HUES48 (cell line): ENCODE results near the gene PAPPA.

ENCODE experiments used
- H3K27ac ChIP-seq: one replicate; pipeline ENCODE4 v1.7.0; 2013; ENCODE audit warnings: low read depth, low read length, inconsistent platforms
- H3K27me3 ChIP-seq: 2 replicates; pipeline ENCODE4 v1.6.1; 2013; ENCODE audit warnings: mild to moderate bottlenecking, low read length; ENCODE audit not compliant: control insufficient read depth, insufficient read depth
- H3K36me3 ChIP-seq: 2 replicates; pipeline ENCODE4 v1.6.1; 2013; ENCODE audit warnings: low read length; ENCODE audit not compliant: control insufficient read depth, insufficient read depth
- H3K4me1 ChIP-seq: 2 replicates; pipeline ENCODE4 v1.6.1; 2013; ENCODE audit warnings: mild to moderate bottlenecking, low read length; ENCODE audit not compliant: control insufficient read depth, insufficient read depth
- H3K4me3 ChIP-seq: 2 replicates; pipeline ENCODE4 v1.5.1; 2013; ENCODE audit warnings: mild to moderate bottlenecking, low read depth, low read length
- H3K9ac ChIP-seq: 2 replicates; pipeline ENCODE4 v1.6.1; 2013; ENCODE audit warnings: mild to moderate bottlenecking, low read depth, low read length, moderate library complexity
- H3K9me3 ChIP-seq: 2 replicates; pipeline ENCODE4 v1.6.1; 2013; ENCODE audit warnings: low read length; ENCODE audit not compliant: control insufficient read depth, insufficient read depth

Gene PAPPA

DNA sequence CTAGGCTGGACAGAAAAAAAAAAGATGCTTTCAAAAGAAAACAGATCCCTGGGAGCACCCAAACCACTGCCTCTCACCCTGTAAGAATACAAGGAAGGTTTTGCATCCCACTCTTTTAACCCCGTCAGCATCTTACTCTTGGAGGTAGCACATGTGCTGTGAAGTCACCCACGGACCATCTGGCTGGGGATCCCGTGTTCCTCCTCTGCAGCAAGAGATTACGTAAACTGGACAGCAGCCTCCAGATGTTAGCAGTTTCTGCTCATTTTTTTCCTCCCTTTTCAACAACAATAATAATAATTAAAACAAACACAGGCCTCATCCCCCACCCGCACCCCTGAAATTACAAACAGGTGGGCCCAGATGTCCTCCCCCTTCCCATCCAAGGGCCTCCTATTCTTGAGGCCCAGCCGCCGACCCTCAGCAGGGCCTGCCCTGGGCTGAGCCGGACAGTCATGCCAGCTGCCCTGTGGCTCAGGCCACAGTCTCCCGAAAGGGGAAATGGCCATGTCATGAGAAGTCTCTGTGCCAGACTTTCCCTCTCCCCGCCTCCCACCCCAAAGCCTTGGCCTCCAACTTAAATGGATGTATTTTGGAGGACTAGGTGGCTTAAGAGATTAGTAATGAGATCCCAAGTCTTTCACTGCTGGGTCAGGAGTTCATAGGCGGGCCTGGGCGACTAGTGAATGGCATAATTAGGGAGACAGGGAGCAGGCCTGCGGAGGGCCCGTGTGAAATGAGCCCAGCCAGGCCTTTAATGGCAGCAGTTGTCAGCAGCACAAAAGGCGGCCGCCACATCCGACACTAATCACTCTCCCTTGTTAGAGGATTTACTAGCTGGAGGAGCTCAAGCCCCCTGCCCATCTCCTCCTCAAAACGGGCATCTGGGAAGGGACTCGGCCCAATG lies 165.1 kb downstream of the PAPPA start:
- Histone ChIP-seq H3K4me1 (peaks cover 13% of the 10 kb centered on the region), H3K36me3 (no peaks in the 10 kb centered on the region), H3K9ac (no peak overlapping the region), H3K9me3 (no peaks in the 10 kb centered on the region), H3K27ac (no peak overlapping the region), H3K4me3 (no peak overlapping the region), H3K27me3 (peaks cover 3% of the 10 kb centered on the region)

GRCh38 chr9:116319480-116319879 lies 165.9 kb downstream of the PAPPA start:
- Histone ChIP-seq H3K4me3 (no peak overlapping the region), H3K27me3 (peaks cover 6% of the 10 kb centered on the region), H3K9ac (no peak overlapping the region), H3K36me3 (no peaks in the 10 kb centered on the region), H3K27ac (no peak overlapping the region), H3K9me3 (no peaks in the 10 kb centered on the region), H3K4me1 (peaks cover 13% of the 10 kb centered on the region)

- H3K27ac ChIP-seq: no peak overlapping the region
- no peak overlapping the region for H3K9ac ChIP-seq
- peaks cover 13% of the 10 kb centered on the region for H3K4me1 ChIP-seq
- H3K27me3 ChIP-seq: peaks cover 12% of the 10 kb centered on the region
- no peak overlapping the region for H3K4me3 ChIP-seq
- no peaks in the 10 kb centered on the region for H3K9me3 ChIP-seq
- no peaks in the 10 kb centered on the region for H3K36me3 ChIP-seq
These were observed 166.7 kb downstream of the PAPPA start for GRCh38 chr9:116320290-116320689.

DNA sequence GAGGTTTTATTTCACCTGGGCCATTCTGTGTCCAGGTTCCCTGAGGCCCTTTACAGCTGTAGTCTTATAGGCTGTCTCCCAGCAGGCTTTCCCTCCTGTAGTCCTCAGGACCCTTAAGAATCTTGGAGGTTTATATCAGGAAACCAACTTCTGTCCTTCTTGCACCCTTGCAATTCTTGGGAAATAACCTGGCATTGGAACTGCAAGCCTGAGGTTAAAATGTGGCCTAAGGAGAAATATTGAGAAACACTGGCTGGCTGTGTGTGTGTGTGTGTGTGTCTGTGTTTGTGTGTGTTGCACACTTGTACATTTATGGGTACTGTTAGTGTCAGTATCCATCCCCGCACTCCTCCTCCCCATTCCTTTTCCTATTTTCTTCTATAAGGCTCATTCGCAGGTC lies 168.9 kb downstream of the PAPPA start:
- Histone ChIP-seq H3K36me3 (no peaks in the 10 kb centered on the region), H3K9me3 (no peaks in the 10 kb centered on the region), H3K4me3 (no peak overlapping the region), H3K4me1 (peaks cover 13% of the 10 kb centered on the region), H3K27ac (no peak overlapping the region), H3K27me3 (peaks cover 16% of the 10 kb centered on the region), H3K9ac (no peak overlapping the region)

DNA sequence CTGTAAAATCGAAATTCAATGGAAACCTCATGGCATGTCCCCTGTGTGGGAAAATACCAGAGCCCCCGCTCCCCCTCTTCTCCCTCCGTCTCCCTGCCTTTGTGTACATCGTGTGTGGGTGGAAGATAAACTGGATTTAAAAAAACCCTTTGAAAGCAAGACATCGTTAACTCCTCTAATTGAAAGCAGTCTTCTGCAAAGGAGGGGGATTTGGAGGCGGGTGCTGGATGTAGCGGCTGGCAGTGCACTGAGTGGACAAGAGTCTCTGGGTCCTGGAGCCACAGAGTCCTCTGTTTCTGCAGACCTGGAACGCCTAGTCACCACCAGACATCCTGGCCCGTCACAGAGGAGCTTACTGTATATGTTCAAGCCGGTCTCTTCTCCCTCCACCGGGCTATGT lies 169.4 kb downstream of the PAPPA start:
- no peaks in the 10 kb centered on the region for H3K9me3 ChIP-seq
- H3K9ac ChIP-seq: no peak overlapping the region
- peaks cover 13% of the 10 kb centered on the region for H3K4me1 ChIP-seq
- H3K4me3 ChIP-seq: no peak overlapping the region
- H3K27ac ChIP-seq: no peak overlapping the region
- no peaks in the 10 kb centered on the region for H3K36me3 ChIP-seq
- peaks cover 17% of the 10 kb centered on the region for H3K27me3 ChIP-seq

GRCh38 chr9:116323571-116323970 lies 170.0 kb downstream of the PAPPA start:
- H3K9ac ChIP-seq: no peak overlapping the region
- no peak overlapping the region for H3K4me3 ChIP-seq
- H3K9me3 ChIP-seq: no peaks in the 10 kb centered on the region
- H3K27me3 ChIP-seq: peaks cover 17% of the 10 kb centered on the region
- H3K27ac ChIP-seq: no peak overlapping the region
- H3K4me1 ChIP-seq: peaks cover 13% of the 10 kb centered on the region
- H3K36me3 ChIP-seq: no peaks in the 10 kb centered on the region

GRCh38 chr9:116325924-116326323 lies 172.3 kb downstream of the PAPPA start:
- peaks cover 17% of the 10 kb centered on the region for H3K27me3 ChIP-seq
- no peaks in the 10 kb centered on the region for H3K9me3 ChIP-seq
- H3K27ac ChIP-seq: no peak overlapping the region
- H3K4me3 ChIP-seq: no peak overlapping the region
- no peaks in the 10 kb centered on the region for H3K36me3 ChIP-seq
- no peak overlapping the region for H3K9ac ChIP-seq
- H3K4me1 ChIP-seq: peaks cover 10% of the 10 kb centered on the region

DNA sequence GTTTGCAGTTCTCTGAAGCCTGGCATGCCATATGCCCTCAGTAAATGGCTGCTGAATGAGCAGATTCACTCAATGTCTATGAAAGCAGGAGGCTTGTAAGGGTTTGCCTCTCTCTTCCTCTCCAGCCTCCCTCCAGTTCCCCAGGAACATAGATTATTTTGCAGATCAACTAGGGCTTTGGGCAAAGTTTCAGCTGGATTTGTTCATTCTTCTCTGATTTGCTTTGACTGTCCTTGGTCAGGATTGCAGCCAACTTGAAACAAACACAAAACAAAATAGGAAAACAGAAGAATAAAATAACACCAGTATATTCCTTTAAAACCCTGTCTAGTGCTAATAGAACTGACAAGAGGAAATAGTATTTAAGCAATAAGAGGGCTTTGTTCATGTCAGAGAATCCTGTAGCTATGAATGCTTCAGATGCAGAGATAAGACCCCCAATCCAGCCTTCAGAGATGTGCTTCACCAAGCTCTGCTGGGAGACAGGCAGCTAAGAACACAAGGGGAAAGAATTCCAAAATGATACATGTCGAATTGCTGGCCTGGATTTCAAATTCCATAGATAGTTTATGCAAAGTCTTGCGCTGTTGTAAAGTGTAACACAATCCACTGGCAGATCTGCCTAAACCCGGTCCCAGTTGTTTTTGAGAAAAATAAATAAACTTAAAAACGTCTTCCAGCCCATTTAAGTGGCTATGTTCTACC lies 174.3 kb downstream of the PAPPA start:
- Histone ChIP-seq H3K36me3 (no peaks in the 10 kb centered on the region), H3K4me1 (peaks cover 13% of the 10 kb centered on the region), H3K9me3 (no peaks in the 10 kb centered on the region), H3K9ac (no peak overlapping the region), H3K4me3 (no peak overlapping the region), H3K27ac (no peak overlapping the region), H3K27me3 (peaks cover 32% of the 10 kb centered on the region)

DNA sequence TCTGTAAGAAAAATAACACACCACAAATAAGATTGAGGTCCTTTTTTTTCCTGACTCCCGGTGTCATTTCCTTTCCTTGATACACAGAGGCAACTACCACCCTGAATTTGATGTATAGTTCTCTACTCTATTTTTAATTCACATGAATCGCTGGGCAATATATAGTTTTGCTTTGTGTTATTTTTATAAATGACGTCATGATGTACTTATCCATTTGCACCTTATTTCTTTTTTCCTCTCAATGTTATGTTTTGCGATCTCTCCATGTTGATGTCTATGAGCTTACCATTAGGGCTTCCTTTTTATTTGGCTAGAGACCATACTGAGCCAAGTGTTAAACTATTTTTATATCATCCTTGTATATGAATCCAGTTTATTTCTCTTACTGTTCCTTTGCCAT lies 175.9 kb downstream of the PAPPA start:
- H3K27me3 ChIP-seq: peaks cover 41% of the 10 kb centered on the region
- no peak overlapping the region for H3K27ac ChIP-seq
- H3K9ac ChIP-seq: no peak overlapping the region
- no peaks in the 10 kb centered on the region for H3K9me3 ChIP-seq
- H3K4me3 ChIP-seq: no peak overlapping the region
- H3K36me3 ChIP-seq: no peaks in the 10 kb centered on the region
- peaks cover 17% of the 10 kb centered on the region for H3K4me1 ChIP-seq

DNA sequence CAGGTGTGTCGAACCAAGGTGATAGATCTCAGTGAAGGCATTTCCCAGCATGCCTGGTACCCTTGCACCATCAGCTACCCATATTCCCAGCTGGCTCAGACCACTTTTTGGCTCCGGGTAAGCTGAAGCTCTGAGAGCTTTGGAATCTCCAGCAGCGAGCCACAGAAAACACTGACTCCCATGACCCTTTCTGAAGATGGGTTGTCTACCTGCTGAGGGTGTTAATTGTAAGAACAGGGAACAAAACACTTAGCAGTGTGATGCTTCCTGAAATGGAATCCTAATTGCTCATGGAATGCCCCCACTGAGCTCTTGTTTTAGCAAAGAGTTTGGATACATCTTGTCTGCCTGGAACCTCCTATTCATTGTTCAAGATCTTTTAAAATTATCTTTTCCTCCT lies 177.7 kb downstream of the PAPPA start:
- Histone ChIP-seq H3K9ac (no peak overlapping the region), H3K27me3 (peaks cover 54% of the 10 kb centered on the region), H3K4me3 (no peak overlapping the region), H3K27ac (peak overlapping the region; percentile 31), H3K4me1 (peaks cover 28% of the 10 kb centered on the region), H3K36me3 (no peaks in the 10 kb centered on the region), H3K9me3 (no peaks in the 10 kb centered on the region)

DNA sequence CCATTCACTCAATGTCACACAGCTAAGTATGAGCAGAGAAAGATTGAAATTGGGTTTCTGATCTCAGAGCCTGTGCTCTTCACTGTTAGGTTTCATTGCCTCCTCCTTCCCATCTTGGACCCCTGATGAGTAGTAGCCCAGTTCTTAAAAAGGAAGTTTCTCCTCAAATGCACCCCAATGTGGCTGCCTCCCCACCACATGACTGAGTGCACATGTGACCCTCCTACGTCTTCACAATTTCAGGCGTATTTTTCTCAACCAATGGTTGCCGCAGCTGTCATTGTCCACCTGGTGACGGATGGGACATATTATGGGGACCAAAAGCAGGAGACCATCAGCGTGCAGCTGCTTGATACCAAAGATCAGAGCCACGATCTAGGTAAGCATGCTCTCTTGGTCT lies 178.5 kb downstream of the PAPPA start:
- Histone ChIP-seq H3K9me3 (no peaks in the 10 kb centered on the region), H3K4me1 (peaks cover 33% of the 10 kb centered on the region), H3K27ac (no peak overlapping the region), H3K36me3 (no peaks in the 10 kb centered on the region), H3K27me3 (peaks cover 62% of the 10 kb centered on the region), H3K4me3 (no peak overlapping the region), H3K9ac (no peak overlapping the region)
